Effector memory CD8-positive, alpha-beta T cell (primary cell): ENCODE results near the gene MRNIP.
A peak's percentile ranks its signal among the peaks of the same experiment; 100 is the strongest.

Experiments
- ATAC-seq: fragments of 150-1000 bp; cut with Tn5 transposase; replicated peaks from 2 replicates; pipeline ENCODE4 v1.10.0; 2021; ENCODE audit warnings: mild to moderate bottlenecking, moderate library complexity
- DNase-seq, 3 experiments: peaks; one replicate each; pipeline ENCODE4 v3.0.0; 2021
- H3K27ac Mint-ChIP-seq, 2 donors: one replicate each; pipeline ENCODE4 v1.8.0; 2022; ENCODE audit warnings: mild to moderate bottlenecking in 2 of 2, mixed read lengths in 2 of 2, moderate library complexity in 2 of 2
- H3K27me3 Mint-ChIP-seq, 2 donors: one replicate each; pipeline ENCODE4 v1.8.0; 2022; ENCODE audit warnings: mixed read lengths in 2 of 2
- H3K36me3 Mint-ChIP-seq: one replicate; pipeline ENCODE4 v1.8.0; 2022; ENCODE audit warnings: mild to moderate bottlenecking, moderate library complexity, mixed read lengths; ENCODE audit not compliant: insufficient read depth
- H3K4me1 Mint-ChIP-seq, 2 donors: one replicate each; pipeline ENCODE4 v1.8.0; 2022; ENCODE audit warnings: low read depth in 2 of 2, mixed read lengths in 2 of 2
- H3K4me3 Mint-ChIP-seq, 2 donors: one replicate each; pipeline ENCODE4 v1.8.0; 2022; ENCODE audit warnings: mild to moderate bottlenecking in 2 of 2, mixed read lengths in 2 of 2, moderate library complexity in 2 of 2
- H3K9me3 Mint-ChIP-seq, 2 donors: one replicate each; pipeline ENCODE4 v1.8.0; 2022; ENCODE audit warnings: mixed read lengths in 2 of 2

Gene MRNIP

GRCh38 chr5:179895861-179896260 lies 37.2 kb upstream of the MRNIP start:
- Mint-ChIP-seq H3K9me3 (no peaks in the 10 kb centered on the region), H3K36me3 (peaks cover 18% of the 10 kb centered on the region), H3K4me3 (no peak overlapping the region), H3K27me3 (no peaks in the 10 kb centered on the region), H3K4me1 (peaks cover 0 to 5% of the 10 kb centered on the region in 2 donors), H3K27ac (no peak overlapping the region)
- ATAC-seq (no peak), DNase-seq (no peak)

DNA sequence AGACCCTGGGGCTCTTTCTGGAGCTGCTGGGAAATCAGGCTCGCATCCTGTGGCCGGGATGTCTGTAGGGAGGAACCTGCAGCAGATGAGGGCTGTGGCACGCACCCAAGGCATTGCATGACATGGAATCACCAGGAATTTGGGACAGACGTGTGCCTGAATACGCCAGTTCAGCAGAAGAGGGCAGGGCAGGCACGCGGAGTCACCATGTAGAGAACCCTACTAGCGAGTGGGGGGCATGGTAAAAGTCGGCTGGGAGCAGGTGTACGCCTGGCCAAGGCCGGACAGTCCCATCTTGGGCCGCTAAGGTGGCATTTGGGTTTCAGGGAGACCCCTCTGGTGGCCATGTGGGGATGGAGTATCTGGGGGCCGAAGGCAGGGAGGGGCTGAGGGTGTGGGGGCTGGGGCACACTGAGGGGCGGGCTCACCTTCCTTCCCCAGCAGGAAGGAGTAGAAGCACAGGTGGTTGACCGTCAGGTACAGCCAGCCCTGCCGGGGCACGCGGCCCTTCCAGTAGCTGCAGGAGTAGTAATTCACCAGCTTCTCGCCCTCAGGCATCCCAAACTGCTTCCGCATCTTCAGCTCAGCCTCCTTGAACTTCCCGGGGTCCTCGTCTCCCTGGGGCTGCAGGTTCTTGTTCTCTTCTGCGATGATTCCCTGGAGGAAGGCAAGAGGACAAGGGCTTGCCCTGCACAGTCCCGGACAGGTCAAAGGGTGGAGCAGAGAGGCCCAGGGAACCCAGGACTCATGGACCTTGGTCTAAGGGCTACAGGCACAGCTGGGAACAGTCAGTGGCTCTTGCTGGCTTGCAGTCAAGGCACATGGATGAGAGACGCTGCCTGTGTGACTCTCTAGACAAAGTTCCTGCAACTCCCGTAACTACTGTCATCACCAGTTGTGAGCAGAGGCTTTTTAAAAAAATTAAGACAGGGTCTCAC lies 35.6 kb upstream of the MRNIP start:
- H3K4me1 Mint-ChIP-seq: peaks cover 0 to 4% of the 10 kb centered on the region in 2 donors
- no peaks in the 10 kb centered on the region for H3K9me3 Mint-ChIP-seq
- no peaks in the 10 kb centered on the region for H3K27me3 Mint-ChIP-seq
- peaks cover 29% of the 10 kb centered on the region for H3K36me3 Mint-ChIP-seq
- DNase-seq (no peak), ATAC-seq (no peak)
- H3K27ac Mint-ChIP-seq: no peak overlapping the region
- no peak overlapping the region for H3K4me3 Mint-ChIP-seq

GRCh38 chr5:179893076-179893957 lies 34.7 kb upstream of the MRNIP start:
- no peak overlapping the region for H3K4me3 Mint-ChIP-seq
- ATAC-seq: no peak
- H3K27me3 Mint-ChIP-seq: no peaks in the 10 kb centered on the region
- H3K4me1 Mint-ChIP-seq: peaks cover 0 to 4% of the 10 kb centered on the region in 2 donors
- peaks cover 32% of the 10 kb centered on the region for H3K36me3 Mint-ChIP-seq
- no peak overlapping the region for H3K27ac Mint-ChIP-seq
- DNase-seq: no peak
- H3K9me3 Mint-ChIP-seq: no peaks in the 10 kb centered on the region

DNA sequence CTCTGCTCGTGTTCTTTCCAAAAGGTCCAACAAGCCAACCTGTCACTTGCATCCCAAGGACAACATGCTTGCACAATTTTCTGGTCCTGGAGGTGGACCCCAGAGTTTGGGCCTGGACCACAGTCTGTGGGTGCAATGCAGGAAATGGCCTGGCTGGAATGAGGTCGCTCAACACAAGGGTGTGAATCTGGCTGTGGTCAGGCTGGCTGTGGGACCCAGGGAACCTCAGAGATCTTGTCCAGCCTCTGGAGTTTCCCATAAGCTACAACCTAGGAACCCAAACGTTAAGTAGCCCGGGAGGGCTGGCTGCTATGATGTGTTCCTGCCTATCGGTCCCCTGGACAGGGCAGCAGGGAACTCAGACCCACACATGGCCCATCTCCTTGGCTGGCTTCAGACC lies 33.6 kb upstream of the MRNIP start:
- DNase-seq (no peak), ATAC-seq (no peak)
- H3K27me3 Mint-ChIP-seq: no peaks in the 10 kb centered on the region
- peaks cover 21% of the 10 kb centered on the region for H3K36me3 Mint-ChIP-seq
- no peak overlapping the region for H3K4me3 Mint-ChIP-seq
- no peaks in the 10 kb centered on the region for H3K9me3 Mint-ChIP-seq
- H3K4me1 Mint-ChIP-seq: peaks cover 0 to 4% of the 10 kb centered on the region in 2 donors
- H3K27ac Mint-ChIP-seq: no peak overlapping the region

- H3K9me3 Mint-ChIP-seq: no peaks in the 10 kb centered on the region
- no peak for DNase-seq
- no peaks in the 10 kb centered on the region for H3K27me3 Mint-ChIP-seq
- no peak overlapping the region for H3K27ac Mint-ChIP-seq
- H3K36me3 Mint-ChIP-seq: peaks cover 21% of the 10 kb centered on the region
- no peak overlapping the region for H3K4me3 Mint-ChIP-seq
- no peak for ATAC-seq
- peaks cover under 1 to 4% of the 10 kb centered on the region in 2 donors for H3K4me1 Mint-ChIP-seq
Measured at GRCh38 chr5:179890751-179891682, 32.4 kb upstream of the MRNIP start.

- Mint-ChIP-seq H3K27me3 (no peaks in the 10 kb centered on the region), H3K9me3 (no peaks in the 10 kb centered on the region), H3K36me3 (peaks cover 30% of the 10 kb centered on the region), H3K27ac (no peak overlapping the region), H3K4me3 (no peak overlapping the region), H3K4me1 (peaks cover 3 to 4% of the 10 kb centered on the region in 2 donors)
- no peak for ATAC-seq
- no peak for DNase-seq
Measured at GRCh38 chr5:179889885-179890284, 31.3 kb upstream of the MRNIP start.

GRCh38 chr5:179887802-179888201 lies 29.2 kb upstream of the MRNIP start:
- Mint-ChIP-seq H3K36me3 (peaks cover 37% of the 10 kb centered on the region), H3K9me3 (peaks cover 0 to 9% of the 10 kb centered on the region in 2 donors), H3K27me3 (no peaks in the 10 kb centered on the region), H3K4me3 (no peak overlapping the region), H3K4me1 (peaks cover 3 to 4% of the 10 kb centered on the region in 2 donors), H3K27ac (peak overlapping the region in 1 of 2 donors; percentile 63)
- DNase-seq (no peak), ATAC-seq (no peak)

- H3K9me3 Mint-ChIP-seq: peaks cover 0 to 9% of the 10 kb centered on the region in 2 donors
- ATAC-seq: no peak
- no peaks in the 10 kb centered on the region for H3K27me3 Mint-ChIP-seq
- H3K27ac Mint-ChIP-seq: peak overlapping the region in 1 of 2 donors; percentile 63
- no peak for DNase-seq
- peaks cover 37% of the 10 kb centered on the region for H3K36me3 Mint-ChIP-seq
- peaks cover 3 to 4% of the 10 kb centered on the region in 2 donors for H3K4me1 Mint-ChIP-seq
- no peak overlapping the region for H3K4me3 Mint-ChIP-seq
Measured at GRCh38 chr5:179887095-179887494, 28.5 kb upstream of the MRNIP start.

- Mint-ChIP-seq H3K4me1 (peaks cover 3 to 4% of the 10 kb centered on the region in 2 donors), H3K36me3 (peaks cover 36% of the 10 kb centered on the region), H3K9me3 (peaks cover 0 to 9% of the 10 kb centered on the region in 2 donors), H3K4me3 (no peak overlapping the region), H3K27me3 (no peaks in the 10 kb centered on the region), H3K27ac (no peak overlapping the region)
- ATAC-seq (no peak), DNase-seq (no peak)
Measured at GRCh38 chr5:179886190-179886911, 27.7 kb upstream of the MRNIP start.

GRCh38 chr5:179885491-179886090 lies 27.0 kb upstream of the MRNIP start:
- H3K36me3 Mint-ChIP-seq: peaks cover 31% of the 10 kb centered on the region
- no peak overlapping the region for H3K4me3 Mint-ChIP-seq
- ATAC-seq (no peak), DNase-seq (no peak)
- peaks cover 0 to 9% of the 10 kb centered on the region in 2 donors for H3K9me3 Mint-ChIP-seq
- H3K27ac Mint-ChIP-seq: no peak overlapping the region
- H3K27me3 Mint-ChIP-seq: no peaks in the 10 kb centered on the region
- H3K4me1 Mint-ChIP-seq: peaks cover 3 to 4% of the 10 kb centered on the region in 2 donors

- Mint-ChIP-seq H3K36me3 (peaks cover 19% of the 10 kb centered on the region), H3K27ac (no peak overlapping the region), H3K4me3 (no peak overlapping the region), H3K9me3 (peaks cover 0 to 9% of the 10 kb centered on the region in 2 donors), H3K27me3 (no peaks in the 10 kb centered on the region), H3K4me1 (peaks cover 0 to 3% of the 10 kb centered on the region in 2 donors)
- ATAC-seq: no peak
- no peak for DNase-seq
Measured at GRCh38 chr5:179883163-179883562, 24.5 kb upstream of the MRNIP start.

DNA sequence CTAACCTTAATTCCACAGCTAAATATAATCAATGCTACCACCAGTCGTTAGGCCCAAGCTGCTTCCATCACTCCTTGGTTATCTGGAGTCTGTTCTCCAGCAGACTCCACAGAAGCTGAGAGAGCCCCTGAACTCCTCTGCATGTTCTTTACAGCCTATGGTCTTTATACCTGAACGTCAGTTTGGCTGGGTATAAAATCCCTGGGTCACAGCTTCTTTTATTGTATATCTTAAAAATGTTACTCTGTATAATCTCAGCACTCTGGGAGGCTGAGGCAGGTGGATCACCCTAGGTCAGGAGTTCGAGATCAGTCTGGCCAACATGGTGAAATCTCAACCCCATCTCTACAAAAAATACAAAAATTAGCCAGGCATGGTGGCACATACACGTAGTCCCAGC lies 23.7 kb upstream of the MRNIP start:
- ATAC-seq: no peak
- Mint-ChIP-seq H3K27me3 (no peaks in the 10 kb centered on the region), H3K36me3 (peaks cover 22% of the 10 kb centered on the region), H3K27ac (peak overlapping the region in 1 of 2 donors; percentile 3), H3K4me1 (peaks cover 0 to 3% of the 10 kb centered on the region in 2 donors), H3K9me3 (peaks cover 0 to 9% of the 10 kb centered on the region in 2 donors), H3K4me3 (no peak overlapping the region)
- no peak for DNase-seq
